DMS153 treated with DMSO at 0.1 percent for 48 hours (cell line): ENCODE results near the gene SYT7.

Source experiments
- DNase-seq: peaks from one replicate; lab custom pipeline; 2025; ENCODE audit not compliant: unreplicated experiment; lab: John Stamatoyannopoulos, UW

The SYT7 gene

DNA sequence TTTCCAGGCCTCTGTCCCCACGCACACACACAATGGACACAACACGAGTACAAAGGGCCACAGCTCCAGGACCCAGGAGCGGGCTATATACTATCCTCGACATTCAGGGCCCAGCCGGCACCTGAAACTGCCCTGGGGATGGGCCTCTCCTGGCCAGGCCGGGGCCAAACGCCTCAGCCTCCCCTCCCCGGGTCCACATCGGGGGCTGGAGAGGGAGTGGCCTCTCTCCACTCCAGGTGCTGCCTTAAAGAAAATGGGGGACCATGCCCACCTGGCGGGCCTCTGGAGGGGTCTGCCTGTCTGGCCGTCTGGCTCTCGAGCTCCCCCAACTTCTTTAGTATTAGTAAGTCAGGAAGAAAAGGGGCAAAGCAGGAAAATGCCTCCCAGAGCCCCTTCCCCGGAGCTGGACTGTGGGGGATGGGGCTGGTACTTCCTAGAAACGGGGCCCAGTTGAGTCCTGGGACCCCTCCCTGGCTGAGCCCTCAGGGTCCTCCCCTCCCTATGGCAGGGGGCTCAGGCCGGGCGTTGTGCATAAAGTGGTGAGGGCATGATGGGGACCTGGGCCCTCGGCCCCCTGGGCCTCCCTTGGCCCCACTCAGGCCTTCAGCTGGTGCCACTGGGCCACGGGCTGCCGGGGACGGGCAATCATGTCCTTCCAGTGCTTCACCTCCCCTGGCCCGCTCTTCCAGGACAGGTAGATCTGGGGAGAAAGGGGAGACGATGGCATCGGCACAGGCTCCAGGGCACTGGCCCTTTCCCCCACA is 62.7 kb downstream of the SYT7 start:
- DNase-seq, result no peak

DNA sequence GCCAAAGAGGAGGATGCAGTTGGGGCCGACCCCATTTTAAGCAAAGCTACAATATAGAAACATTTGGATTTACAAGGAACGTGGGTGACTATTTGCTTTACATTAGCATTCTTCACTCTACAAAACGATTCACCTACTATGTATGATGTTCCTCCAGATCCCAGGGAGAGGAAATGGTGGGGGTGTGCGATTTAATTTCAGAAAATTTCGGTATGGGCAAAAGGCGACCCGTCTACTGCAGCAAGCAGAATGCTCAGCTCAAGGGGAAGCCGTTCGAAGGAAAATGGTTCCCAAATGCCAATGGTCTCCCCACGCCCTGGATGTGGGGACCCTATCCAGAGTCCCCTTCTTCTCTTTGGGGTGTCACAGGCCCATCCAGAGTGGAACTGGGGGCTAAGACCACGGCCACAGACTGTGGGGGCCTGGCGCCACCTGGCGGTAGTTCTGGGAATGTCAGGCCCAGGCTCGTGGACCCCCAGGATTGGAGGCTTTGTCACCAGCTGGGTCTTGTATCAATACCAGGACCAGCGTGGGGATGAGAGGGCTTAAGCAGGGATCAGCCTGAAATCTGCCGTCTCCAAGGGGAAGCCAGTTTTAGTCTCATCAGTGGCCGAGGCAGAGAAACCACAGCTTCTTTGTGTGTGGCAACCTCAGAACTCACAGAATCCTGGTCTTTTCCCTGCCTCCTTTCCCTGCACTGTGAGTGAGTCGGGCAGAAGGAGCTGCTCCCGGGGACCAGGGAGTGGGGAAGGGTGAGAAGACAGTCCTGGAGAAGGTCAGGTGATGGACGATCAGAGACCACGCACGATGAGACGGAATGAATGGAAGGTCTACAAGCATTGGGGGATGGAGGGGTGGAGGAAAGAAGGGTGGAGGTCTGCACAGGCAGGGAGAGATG is 64.0 kb downstream of the SYT7 start:
- no peak for DNase-seq

GRCh38 chr11:61516191-61516590 is 64.7 kb downstream of the SYT7 start:
- no peak for DNase-seq

- no peak for DNase-seq
These were observed 65.2 kb downstream of the SYT7 start for GRCh38 chr11:61515686-61516085.

DNA sequence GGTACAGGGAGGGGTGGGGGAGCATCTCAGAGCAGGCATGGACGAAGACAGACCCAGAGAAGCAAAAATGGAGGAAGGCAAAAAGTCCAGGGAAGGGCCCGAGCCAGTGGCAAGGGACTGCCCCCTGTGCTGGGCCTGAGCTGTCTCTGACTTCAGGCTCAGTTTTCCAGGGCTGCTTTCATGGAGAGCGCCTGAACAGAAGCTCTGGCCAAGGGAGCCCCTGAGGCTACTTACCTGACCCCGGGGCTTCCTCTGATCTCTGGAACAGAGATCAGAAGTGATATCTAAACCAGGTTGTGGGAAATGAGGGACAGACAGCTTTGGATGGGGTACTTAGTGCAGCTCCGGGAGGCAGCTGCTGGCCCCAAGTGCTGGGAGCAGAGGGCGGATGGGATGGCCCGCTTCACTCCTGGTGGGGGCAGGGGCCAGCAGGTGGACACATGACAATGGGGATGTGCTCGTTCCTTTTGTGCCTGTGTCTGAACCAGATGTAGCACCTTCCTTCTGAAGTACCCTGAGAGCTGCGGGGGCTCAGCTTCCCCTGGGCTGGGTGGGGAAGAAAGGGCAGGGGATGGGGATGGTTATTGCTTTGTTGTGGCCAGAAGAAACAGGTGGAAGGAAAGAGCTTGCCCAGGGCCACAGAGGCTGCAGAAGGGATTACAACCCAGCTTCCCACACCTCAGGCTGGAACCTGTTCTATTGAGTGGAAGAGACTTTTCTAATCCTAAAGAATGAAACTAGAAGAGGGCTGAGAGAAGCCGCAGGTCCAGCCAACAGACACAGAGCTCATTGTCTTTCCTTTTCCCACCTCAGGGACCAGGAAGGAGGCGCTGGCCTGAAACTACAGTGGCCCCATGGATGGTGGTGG is 66.6 kb downstream of the SYT7 start:
- no peak for DNase-seq

- DNase-seq, result no peak
These were observed 67.6 kb downstream of the SYT7 start for GRCh38 chr11:61513143-61513765.

DNA sequence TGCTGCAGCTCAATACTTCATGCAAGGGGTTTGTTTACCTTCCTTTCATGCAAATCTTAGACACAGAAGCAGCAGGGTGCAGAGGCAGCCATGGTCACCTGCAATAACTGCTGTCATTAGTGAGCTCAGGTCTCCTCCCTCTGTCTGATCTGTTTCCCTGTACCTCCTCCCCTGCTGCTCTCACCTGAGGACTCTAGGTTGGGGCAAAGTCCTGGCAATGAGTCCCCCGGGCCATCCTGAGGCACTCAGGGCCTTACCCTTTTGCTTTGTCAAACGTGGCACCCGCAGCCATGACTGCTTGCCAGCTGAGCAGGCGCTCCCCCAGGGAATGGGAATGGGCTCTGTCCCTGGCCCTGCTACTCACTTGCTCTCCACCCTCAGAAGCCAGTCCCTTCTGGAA is 68.4 kb downstream of the SYT7 start:
- DNase-seq, result no peak

DNA sequence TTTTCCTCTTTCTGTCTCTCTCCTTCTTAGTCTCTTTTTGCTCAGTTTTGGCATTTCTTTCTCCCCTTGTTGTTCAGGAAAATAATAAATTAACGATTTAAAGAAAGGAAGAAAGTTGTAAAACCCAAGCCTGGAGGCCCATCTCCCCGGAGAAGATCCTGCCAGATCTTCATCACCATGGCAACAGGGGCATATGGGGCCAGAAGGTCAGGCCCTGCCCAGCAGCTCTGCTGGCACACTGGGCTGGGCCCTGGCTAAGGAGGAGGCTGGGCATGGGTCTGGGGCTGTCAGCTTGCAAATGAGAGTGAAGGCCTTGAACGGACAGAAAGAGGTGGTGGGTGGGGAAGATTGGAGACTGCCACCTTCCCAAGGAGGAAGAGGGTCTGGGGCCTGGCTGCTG is 69.5 kb downstream of the SYT7 start:
- no peak for DNase-seq

DNA sequence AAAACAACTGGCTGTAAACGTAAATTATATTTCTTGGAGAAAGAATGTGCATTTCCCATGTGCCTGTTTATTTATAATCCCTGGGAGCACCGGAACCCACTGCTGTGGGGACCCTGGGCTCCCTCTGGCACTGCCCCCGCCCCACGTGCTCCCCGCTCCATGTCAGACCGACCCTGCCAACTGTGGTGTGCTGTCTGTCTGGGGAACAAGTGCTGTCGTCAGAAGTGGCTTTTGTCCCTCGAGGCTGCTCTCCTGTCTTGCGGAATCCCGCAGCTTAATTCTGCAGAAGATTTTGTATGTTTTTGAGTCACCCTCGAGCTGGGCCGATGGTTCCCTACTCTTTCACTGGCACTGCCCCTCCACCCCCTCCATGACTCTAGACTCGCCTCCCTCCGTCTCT is 69.9 kb downstream of the SYT7 start:
- DNase-seq, result no peak

DNA sequence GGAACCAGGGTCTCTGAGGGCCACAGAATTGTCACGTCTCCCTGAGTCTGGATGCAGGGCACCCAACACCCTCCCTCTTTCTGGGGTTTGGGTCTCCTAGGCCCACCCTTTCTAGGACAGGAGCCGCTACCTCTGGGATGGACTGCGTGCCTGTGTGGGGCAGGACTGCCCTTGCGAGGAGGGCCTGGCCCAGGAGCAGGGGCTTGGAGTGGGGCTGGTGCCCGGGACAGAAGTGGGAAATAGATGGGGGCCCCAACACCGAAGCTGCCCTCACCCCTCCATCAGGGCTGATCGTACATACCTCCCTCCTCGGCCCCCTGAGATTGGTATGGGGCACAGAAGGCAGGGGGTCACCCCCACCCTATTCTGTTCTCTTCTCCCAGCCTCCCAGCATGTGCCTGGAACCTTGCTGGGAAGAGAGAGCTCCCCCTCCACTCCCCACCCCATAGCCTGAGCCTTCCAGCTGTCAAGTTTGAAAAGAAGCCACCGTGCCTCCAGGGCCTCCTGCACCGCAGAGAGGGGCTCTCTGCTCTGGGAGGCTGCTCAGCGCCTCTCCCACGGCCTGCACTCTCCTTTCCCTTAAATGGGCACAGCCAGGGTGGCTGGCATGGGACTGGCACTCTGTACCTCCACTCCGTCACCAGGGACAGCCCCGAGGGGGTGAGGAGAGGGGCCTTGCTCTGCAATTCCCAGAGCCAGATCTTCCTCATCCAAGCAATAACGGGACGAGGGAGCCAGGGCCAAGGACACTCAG is 70.5 kb downstream of the SYT7 start:
- DNase-seq, result no peak

DNA sequence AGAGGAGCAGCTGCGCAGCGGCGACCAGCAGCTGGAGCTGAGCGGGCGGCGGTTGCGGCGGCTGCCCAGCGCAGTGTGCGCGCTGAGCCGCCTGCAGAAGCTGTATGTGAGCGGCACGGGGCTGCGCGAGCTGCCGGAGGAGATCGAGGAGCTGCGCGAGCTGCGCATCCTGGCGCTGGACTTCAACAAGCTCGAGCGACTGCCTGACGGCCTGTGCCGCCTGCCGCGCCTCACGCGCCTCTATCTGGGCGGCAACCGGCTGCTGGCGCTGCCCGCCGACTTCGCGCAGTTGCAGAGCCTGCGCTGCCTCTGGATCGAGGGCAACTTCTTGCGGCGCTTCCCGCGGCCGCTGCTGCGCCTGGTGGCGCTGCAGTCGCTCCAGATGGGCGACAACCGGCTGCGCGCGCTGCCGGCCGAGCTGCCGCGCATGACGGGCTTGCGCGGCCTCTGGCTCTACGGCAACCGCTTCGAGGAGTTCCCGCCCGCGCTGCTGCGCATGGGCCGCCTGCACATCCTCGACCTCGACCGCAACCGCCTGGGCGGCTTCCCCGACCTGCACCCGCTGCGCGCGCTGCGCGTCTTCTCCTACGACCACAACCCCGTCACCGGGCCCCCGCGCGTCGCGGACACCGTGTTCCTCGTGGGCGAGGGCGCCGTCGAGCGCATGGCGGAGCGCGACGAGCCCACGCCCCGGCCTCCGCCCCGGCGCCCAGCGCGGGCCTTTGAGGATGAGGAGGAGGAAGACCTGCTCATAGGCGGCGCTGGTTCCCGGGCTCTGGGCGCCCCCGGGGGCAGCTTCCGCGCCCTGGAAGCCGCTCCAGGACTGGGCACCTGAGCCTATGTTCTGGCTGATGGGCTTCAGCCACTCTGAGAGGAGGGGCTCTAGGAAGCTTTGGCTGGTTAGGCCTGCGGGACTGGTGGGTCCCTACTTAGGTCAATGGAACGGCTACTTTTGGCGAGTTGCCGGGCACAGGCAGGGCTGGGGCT is 71.5 kb downstream of the SYT7 start:
- DNase-seq, result peak; percentile 59

DNA sequence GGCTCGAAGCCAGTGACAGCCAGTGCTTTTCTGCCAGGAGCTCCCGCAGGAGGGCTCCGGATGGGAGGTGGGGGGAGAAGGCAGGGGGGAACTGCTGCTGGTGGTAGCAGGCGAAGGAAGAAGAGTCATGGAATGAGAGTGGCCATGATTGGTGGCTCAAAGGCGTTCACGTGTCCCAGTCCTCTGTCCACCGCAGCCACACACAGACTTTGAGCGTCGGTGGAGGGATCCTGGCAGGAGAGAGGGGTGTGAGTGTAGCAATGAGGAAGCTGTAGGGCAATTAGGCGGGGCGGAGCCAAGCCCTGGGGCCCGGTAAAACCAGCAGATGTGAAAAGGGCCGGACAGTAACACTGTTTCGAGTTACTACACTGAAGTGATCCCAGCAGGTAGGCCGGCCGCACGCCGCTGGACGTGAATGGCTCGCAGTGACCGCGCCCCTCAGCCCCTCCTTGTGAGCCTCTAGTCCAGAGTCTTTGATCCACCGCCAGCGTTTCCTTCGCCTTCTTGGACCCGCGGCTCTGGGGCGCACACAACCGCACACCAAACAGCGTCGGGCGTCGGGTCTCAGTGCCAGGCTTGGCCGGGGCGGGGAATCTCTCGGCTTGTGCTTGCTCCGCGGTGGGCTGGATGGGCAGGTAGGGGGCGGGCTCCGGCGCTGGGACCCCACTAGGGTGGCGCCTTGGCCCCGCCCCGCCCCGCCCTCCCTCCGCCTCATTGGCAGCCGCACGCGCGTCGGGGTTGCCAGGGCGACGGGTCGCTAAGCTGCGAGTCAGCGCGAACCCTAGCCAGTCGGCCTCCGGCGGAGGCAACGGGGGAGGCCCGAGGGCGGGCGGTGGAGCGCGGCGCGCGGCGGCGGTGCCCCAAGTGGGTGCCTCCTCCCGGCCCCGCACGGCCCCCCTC is 72.7 kb downstream of the SYT7 start, which contains the start of gene LRRC10B:
TSS of gene LRRC10B (plus strand) at position 788 of the 900 bp plus-strand sequence. CDS start 250 bp downstream, outside the sequence.
- DNase-seq, result peak; percentile 19

GRCh38 chr11:61507012-61507768 is 73.7 kb downstream of the SYT7 start:
- no peak for DNase-seq

DNA sequence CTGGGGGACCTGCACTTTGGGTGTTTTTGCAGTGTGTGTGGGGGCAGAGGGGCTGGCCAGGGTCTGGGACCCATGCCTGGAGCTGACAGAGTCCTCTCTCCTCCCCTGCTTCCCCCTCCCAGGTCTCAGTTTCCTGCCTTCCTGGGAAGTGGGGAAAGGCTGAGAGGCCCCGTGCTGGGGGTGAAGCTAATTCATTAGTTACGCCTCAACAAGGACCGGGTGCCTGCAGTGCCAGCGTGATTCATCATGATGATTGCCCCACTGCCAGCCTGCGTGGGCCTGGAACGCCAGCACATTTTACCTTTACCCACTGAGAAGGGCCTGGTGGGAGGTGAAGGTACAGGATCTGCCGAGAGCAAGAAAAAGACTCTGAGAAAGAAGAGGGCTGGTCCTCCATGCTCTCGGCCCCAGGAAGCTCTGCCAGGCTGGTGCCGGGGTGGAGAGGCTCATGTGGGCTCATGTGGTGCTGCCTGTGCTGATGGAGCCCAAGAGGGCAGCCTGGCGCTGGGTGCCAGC is 75.2 kb downstream of the SYT7 start:
- no peak for DNase-seq

GRCh38 chr11:61505106-61505505 is 75.8 kb downstream of the SYT7 start:
- DNase-seq, result no peak

DNA sequence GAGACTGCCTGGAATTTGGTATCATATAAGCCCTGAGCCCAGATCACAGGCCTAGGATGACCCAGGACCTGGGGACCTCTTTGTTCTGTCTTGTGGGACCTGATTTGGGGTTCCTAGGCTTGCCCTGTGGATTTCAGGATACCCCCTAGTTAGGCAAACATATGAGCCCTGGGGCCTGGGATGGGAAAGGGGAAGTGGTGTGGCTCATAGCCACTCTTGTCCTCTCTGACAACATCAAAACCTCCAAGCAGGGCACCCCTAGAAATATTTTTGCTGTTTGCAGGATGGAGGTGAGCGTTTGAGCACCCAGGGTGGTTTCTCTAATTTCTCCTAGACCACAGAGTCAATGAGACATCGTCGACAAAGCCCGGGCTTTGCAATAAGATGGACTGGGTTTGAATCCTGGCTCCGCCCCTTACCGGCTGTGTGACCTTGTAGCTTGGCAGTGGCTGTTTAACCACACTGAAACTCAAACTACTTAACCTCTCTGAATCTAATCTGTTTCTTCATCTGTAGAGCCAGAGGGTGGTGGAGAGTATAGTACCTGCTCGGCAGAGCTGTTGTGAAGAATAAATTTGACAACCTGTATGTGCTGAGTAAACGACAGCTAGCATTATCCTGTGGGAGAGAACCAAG is 77.6 kb downstream of the SYT7 start:
- no peak for DNase-seq
